ENCODE measurements around the gene MAP2K4.

- TF ChIP-seq, protein P1, sequence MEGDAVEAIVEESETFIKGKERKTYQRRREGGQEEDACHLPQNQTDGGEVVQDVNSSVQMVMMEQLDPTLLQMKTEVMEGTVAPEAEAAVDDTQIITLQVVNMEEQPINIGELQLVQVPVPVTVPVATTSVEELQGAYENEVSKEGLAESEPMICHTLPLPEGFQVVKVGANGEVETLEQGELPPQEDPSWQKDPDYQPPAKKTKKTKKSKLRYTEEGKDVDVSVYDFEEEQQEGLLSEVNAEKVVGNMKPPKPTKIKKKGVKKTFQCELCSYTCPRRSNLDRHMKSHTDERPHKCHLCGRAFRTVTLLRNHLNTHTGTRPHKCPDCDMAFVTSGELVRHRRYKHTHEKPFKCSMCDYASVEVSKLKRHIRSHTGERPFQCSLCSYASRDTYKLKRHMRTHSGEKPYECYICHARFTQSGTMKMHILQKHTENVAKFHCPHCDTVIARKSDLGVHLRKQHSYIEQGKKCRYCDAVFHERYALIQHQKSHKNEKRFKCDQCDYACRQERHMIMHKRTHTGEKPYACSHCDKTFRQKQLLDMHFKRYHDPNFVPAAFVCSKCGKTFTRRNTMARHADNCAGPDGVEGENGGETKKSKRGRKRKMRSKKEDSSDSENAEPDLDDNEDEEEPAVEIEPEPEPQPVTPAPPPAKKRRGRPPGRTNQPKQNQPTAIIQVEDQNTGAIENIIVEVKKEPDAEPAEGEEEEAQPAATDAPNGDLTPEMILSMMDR (IDR thresholded peaks at IDR 0.05): no peak
- no peak for TF ChIP-seq POLR2AphosphoS5 (IDR thresholded peaks at IDR 0.05; ENCODE audit: insufficient read depth in 1 of 2, low read depth in 1 of 2)
- no peak for TF ChIP-seq POLR2A (IDR thresholded peaks at IDR 0.05)
Measured at GRCh38 chr17:12070561-12070960, 49.9 kb downstream of the MAP2K4 start.
